GM19328 (cell line): ENCODE data around the gene DYNC1LI1.

Experiments used
- ATAC-seq: cut with Tn5 transposase; IDR thresholded peaks from one replicate; pipeline ENCODE4 v1.9.1; 2021; ENCODE audit warnings: mild to moderate bottlenecking, moderate library complexity; ENCODE audit not compliant: unreplicated experiment

DYNC1LI1 gene

GRCh38 chr3:32493437-32494414 lies 76.9 kb downstream of the DYNC1LI1 start:
- ATAC-seq, result peak; percentile 52

GRCh38 chr3:32492684-32493436 lies 77.8 kb downstream of the DYNC1LI1 start:
- no peak for ATAC-seq

GRCh38 chr3:32488474-32489008 lies 82.1 kb downstream of the DYNC1LI1 start:
- no peak for ATAC-seq

GRCh38 chr3:32487781-32488473 lies 82.7 kb downstream of the DYNC1LI1 start:
- no peak for ATAC-seq

- ATAC-seq, result no peak
These were observed 86.2 kb downstream of the DYNC1LI1 start for GRCh38 chr3:32484436-32484835.

GRCh38 chr3:32483772-32484171 lies 86.9 kb downstream of the DYNC1LI1 start:
- ATAC-seq, result no peak

GRCh38 chr3:32482693-32483092 lies 88.0 kb downstream of the DYNC1LI1 start:
- no peak for ATAC-seq

GRCh38 chr3:32481791-32482631 lies 88.6 kb downstream of the DYNC1LI1 start:
- ATAC-seq, result no peak

- no peak for ATAC-seq
These were observed 90.1 kb downstream of the DYNC1LI1 start for GRCh38 chr3:32480604-32481003.
